ENCODE results near the gene MYLK4.

MYLK4 gene

DNA sequence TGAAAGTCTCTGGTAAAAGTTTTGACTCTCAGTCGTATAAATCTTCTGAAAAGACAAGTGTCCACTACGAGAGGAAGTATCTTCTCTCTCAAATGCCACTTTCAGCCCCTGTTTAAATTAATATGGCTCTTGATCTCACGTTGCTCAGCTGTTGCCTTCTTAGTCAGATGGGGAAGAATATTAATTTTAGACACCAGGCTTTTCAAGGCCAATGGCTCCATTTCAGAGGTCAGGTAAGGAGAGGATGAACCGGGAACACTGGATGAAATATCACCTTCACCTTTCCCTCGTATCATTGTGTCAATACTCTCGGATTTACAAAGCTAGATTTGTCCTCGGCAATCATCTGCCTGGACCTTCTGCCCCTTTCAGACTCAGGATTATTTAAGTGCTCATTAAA, at the start of gene MYLK4:
Gene MYLK4 (minus strand): TSS at position 91 of the 400 bp plus-strand sequence. CDS start 1,628 bp downstream, outside the sequence.
- no peak for DNase-seq

- DNase-seq, result peak in 1 of 2 donors; percentile 72
Measured at GRCh38 chr6:2799936-2800527, 49.3 kb upstream of the MYLK4 start.

- no peak for DNase-seq
Measured at GRCh38 chr6:2798586-2799134, 47.9 kb upstream of the MYLK4 start.

DNA sequence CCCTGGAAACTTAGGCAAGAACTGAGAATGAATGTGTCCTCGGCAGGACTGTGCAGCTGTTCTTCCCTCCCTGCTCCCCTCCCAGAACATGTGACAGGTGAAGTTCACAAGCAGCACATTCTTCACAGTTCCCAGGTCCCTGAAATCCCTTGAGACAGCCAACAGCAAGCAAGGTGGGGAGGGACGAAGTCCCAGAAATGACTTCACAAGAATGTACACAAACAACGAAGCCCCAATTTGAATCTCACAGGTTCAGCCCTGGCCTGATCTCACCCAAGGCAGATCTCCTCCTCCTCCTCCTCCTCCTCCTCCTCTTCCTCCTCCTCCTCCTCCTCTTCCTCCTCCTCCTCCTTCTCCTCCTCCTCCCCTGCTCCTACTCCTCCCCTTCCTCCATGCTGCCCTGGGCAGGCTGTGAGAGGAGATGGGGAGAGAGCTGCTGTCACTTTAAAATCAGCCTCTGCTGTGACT, 46.9 kb upstream of the MYLK4 start:
- no peak for DNase-seq

- DNase-seq, result no peak
Measured at GRCh38 chr6:2796861-2797260, 46.1 kb upstream of the MYLK4 start.

- DNase-seq, result no peak
Measured at GRCh38 chr6:2795956-2796355, 45.2 kb upstream of the MYLK4 start.

- no peak for DNase-seq
Measured at GRCh38 chr6:2795162-2795561, 44.4 kb upstream of the MYLK4 start.

DNA sequence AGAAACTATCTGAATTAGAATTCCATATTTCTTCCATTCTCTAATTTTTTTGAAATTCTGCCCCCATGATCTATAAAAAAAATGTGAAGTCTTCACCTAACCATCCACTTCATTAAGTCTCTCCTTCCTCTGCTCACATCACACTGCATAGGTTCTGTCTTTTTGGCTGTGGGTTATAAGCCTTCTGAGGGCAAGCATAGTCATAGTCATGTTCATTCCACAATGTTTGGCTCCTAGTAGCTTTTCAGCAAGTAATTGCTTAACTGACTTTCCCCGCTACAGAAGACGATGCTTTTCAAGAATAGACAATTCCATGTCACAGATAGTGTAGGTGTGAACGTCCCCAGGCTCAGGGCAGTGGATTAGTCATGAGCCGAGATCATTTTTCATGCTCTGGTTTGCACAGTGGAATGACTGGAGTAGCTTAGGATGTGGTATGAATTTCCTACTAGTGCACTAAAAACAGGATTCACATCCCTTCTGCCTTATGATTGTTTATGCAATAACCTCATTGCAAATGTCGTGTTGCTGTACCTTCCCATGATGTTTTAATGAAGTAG, 43.5 kb upstream of the MYLK4 start:
- DNase-seq, result no peak

DNA sequence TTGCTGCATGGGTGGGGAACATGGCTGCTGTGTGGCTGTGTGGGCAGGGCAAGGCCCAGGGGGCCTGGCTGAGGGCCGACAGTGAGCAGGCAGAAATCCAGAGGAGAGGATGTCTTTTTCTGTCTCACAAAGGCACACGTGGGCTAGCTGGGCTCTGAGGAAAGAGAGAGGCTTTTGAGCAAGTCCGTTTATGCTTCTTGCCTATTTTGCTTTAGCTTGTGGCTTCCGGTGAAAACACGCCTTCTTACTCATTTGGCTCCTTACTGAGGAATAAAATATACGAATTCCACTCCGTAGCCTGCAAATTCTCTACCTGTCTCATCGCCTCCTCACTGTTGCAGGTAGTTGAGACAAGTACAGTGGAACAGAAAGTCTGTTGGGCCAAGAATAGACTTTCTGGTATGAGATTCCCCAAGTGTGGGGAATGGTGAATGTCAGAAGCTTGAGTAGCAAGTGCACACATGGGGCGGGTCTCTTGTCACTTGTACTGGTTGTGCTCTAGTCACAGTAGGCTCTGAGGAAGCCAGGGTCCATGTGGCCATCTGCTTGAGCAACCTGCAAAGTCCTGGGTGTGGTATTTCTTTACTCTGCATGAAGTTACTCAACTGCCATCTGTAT, 42.9 kb upstream of the MYLK4 start:
- peak in 1 of 2 donors; percentile 65 for DNase-seq

GRCh38 chr6:2792330-2793110, 41.8 kb upstream of the MYLK4 start:
- no peak for DNase-seq

DNA sequence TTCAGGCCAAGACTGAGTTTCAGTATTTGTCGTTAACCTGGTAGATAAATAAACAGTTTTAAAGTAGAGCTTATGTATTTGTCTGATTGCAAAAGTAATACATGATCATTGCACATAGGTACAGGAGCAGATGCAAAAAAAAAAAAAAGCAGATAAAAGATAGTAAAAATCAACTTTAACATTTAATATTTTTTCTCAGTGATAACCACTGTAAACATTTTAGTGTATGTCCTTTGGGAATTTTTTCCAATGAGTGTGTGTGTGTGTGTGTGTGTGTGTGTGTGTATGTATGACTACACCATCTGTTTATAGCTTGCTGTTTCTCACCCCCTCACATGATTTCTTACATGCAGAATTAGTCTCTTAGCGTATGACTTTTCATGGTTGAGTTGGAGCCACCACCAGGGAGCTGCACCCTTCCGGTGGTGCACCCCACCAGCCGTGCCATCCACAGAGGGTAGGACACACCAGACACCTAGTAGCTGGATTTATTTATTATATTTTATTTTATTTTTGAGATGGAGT, 40.8 kb upstream of the MYLK4 start:
- DNase-seq, result no peak

DNA sequence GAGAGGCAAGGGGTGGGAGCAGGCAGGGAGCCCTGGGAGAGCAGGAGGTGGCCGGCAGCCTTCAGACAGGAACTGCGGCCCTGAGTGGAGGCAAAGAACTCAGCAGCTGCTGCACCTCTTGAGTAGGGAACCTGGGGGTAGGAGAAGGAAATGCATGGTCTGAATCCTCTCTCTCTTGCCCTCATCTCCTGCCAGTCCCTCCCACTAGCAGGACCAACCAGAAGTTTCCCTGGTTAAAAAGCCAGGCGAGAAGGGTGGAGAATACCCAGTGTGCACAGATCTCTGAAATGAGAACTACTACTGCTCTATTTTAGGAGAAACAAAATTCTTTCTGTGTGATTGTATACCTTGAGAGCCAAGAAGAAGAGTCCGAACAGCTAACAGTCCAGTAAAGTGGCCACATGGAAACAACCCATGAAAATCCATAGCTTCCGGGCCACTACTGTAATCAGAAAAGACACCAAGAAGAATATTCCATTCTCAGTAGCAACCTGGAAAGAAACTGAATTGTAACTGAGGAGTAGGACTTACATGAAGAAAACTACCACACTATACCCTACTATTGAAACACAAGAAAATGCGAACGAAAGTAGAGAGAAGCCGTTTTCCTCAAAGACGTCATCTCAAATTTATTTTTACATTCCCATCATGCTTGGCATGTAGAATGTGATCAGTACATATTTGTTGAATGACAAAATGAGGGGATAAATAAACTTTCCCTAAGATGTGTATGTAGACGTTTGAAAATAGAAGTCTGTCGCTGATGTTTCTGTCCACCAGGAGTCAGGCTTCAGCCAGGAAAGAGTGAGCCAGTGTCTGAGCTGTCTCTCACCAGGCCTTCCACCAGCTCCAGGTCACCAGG, 40.1 kb upstream of the MYLK4 start:
- peak in 1 of 2 donors; percentile 73 for DNase-seq

DNA sequence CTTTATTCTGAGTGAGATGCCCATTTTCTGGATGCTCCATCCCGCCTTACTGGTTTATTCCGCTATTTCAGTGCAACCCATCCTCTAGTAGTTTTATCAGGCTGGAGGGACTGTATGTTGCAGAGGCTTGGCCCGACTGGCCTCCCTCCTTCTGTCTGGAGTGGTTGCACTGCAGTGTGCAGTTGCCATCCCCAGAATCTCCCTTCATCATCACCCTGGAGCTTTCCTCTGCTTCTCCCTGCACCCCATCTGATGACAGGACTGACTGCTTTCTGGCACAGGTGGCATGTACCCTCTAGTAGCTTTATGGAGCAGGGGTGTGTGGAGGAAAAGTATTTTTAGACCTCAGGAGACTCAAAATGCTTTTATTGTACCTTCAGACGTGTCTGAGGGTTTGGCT, 35.5 kb upstream of the MYLK4 start:
- no peak for DNase-seq

DNA sequence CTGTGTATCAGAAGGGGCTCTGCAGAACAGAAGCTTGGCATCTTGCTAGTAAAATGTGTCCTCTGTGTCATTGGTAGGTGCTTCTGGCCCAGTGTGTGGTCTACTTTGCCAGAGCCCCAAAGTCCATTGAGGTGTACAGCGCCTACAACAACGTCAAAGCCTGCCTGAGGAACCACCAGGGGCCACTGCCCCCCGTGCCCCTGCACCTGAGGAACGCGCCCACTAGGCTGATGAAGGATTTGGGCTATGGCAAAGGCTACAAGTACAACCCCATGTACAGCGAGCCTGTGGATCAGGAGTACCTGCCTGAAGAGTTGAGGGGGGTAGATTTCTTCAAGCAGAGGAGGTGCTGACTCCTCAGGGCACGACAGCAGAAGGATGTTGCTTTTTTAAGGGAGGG, 34.2 kb upstream of the MYLK4 start:
- no peak for DNase-seq

DNA sequence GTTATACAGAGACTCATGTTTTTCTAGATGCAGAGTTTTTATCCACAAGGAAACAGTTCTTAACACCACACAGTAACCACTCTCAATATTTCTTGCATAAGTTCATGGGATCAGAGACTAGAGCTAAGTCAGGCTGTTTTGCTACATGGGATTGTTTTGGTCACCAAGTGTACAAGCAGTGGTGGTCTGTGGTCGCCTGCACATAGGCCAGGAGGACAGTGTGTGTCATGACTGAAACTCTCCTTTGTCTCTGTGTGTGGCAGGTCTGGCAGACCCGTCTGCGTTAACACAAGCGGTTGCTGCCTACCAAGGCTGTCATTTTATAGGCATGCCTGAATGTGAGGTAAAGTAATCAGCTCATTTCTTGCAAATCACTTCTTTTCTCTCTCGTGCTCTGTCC, 33.3 kb upstream of the MYLK4 start:
- DNase-seq, result no peak

- peak in 1 of 2 donors; percentile 79 for DNase-seq
Measured at GRCh38 chr6:2783188-2783963, 32.7 kb upstream of the MYLK4 start.

DNA sequence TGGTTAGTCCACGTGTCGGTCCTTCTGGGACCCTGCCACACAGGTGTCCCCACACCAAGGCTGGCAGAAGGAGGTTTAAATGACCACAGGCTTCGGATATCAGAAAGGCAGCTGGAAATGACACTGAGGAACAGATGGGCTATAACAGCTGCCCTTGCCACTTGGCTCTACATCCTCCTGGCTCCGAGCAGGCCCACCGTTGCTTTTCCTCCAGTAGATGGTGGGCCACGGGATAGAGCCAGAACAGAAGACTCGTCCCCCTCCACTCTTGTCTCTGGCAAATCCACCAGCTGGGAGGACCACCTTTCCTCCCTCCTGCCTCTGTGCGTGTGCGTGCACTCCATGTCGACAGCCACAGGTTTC, 32.1 kb upstream of the MYLK4 start:
- no peak for DNase-seq

DNA sequence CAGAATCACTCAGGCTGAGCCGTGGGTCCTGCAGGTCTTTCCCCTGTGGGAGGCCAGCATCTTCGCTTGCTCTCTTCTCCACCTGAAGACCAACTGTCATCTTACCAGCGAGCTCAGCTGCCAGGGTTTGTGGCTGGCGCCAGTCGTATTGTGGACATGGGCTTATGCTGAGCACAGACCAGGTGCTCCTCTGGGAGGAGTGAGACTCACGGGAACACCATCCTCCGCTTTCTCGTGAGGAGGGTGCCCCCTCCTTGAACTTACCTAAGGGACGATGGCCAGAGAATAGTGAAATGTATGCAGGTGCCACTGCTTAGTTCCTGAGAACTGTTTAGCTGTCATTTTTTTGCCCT, 31.6 kb upstream of the MYLK4 start:
- no peak for DNase-seq

GRCh38 chr6:2781685-2782355, 31.1 kb upstream of the MYLK4 start:
- DNase-seq, result no peak

- DNase-seq, result no peak
Measured at GRCh38 chr6:2780102-2780737, 29.5 kb upstream of the MYLK4 start.
